ENCODE data around the gene HAAO. TPM values are rescaled to one million over a fixed set of nuclear protein-coding genes. Genes with fewer than 3 reads are reported as not detected.

HAAO gene
- total RNA-seq, 6 experiments from 2014 or later, result 60.7 to 187 (median 114) TPM

DNA sequence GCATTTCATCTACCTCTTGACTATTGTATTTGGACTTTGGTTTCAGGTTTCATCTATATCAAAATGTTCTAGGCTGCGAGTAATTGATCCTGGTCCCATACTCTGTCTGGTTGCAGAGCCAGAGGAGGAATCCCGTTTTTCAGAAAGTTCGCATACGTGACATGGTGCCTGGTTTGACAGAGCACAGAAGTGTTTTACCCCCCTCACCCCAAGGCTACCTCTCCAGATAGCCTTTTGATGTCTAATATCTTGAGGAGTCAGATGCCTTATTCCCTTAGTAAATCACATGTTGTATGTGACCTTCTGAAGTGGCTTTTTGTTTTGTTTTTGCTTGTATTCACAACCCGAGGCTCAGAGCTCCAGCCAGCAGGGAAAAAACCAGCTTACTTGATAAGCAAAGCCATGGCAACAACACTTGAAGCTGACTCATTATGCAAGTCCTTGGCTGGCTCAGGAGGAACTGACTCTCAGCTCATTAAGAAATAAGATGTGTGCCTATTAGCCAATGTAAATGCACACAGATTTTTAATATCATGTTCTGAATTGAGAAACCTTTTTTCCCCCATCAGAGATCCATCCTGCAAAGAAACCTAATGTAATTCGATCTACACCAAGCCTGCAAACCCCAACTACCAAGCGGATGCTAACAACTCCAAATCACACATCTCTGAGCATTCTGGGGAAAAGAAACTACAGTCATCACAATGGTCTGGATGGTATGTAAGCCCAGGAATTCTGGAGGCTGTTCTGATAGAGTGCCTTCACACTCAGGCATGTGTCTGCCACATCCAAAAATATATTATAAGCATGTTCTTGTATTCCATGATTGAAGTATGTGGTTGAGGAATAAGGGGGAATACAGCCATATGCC is 69.8 kb downstream of the HAAO start:
- Histone ChIP-seq H3K27me3 (no peaks in the 10 kb centered on the region), H3K9me3 (no peaks in the 10 kb centered on the region), H3K27ac (no peak overlapping the region), H3K36me3 (no peaks in the 10 kb centered on the region), H3K4me1 (no peaks in the 10 kb centered on the region), H3K4me3 (no peak overlapping the region)
- TF ChIP-seq POLR2A (IDR thresholded peaks at IDR 0.05), result no peak
- TF ChIP-seq, protein P1, sequence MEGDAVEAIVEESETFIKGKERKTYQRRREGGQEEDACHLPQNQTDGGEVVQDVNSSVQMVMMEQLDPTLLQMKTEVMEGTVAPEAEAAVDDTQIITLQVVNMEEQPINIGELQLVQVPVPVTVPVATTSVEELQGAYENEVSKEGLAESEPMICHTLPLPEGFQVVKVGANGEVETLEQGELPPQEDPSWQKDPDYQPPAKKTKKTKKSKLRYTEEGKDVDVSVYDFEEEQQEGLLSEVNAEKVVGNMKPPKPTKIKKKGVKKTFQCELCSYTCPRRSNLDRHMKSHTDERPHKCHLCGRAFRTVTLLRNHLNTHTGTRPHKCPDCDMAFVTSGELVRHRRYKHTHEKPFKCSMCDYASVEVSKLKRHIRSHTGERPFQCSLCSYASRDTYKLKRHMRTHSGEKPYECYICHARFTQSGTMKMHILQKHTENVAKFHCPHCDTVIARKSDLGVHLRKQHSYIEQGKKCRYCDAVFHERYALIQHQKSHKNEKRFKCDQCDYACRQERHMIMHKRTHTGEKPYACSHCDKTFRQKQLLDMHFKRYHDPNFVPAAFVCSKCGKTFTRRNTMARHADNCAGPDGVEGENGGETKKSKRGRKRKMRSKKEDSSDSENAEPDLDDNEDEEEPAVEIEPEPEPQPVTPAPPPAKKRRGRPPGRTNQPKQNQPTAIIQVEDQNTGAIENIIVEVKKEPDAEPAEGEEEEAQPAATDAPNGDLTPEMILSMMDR (IDR thresholded peaks at IDR 0.05), result no peak
- ATAC-seq (peak in 2 of 4 donors; percentile 43 to 46), DNase-seq (no peak)
- WGBS (ENCODE audit: insufficient coverage, low coverage, low lambda C conversion rate, missing lambda C conversion rate), result 74% methylated on average over 7 of the region's 7 CpGs
- intact Hi-C loops (cut with DNase I), result no loop called here

DNA sequence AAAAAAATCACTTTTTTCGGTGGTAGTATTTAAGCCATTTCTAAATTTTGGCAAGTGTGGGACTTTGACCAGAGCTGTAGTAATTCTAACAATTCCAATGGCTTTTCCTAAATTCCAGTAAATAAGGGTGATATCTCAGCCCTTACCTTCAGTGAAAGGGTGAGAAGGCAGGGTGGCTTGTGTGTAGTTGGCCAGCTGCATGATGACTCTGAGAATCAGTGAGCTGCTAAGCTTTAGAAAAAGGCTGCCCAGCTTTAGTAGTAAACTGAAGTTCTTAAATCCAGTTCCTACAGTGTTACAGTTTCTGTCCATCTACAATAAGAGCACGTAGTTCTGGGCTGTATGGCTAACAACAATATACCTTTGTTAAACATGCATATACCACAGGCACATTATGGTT is 70.5 kb downstream of the HAAO start:
- H3K4me1 ChIP-seq, result no peaks in the 10 kb centered on the region
- H3K36me3 ChIP-seq, result no peaks in the 10 kb centered on the region
- H3K4me3 ChIP-seq, result no peak overlapping the region
- H3K9me3 ChIP-seq, result no peaks in the 10 kb centered on the region
- ATAC-seq (no peak), DNase-seq (no peak)
- no peak overlapping the region for H3K27ac ChIP-seq
- no peaks in the 10 kb centered on the region for H3K27me3 ChIP-seq
- no peak for TF ChIP-seq POLR2A (IDR thresholded peaks at IDR 0.05)
- TF ChIP-seq, protein P1 (IDR thresholded peaks at IDR 0.05), result no peak
- WGBS (ENCODE audit: insufficient coverage, low coverage, low lambda C conversion rate, missing lambda C conversion rate), result 75% methylated on average over 2 of the region's 2 CpGs
- intact Hi-C loops (cut with DNase I), result no loop called here

Other genes with a start within 250 kb of the HAAO start
- 10 to 100 TPM in 4 of 6 experiments, 1 to 10 TPM in 2; 6.3 to 13.0 (median 11.4) TPM for gene MTA3, start 224.0 kb downstream of the HAAO start, total RNA-seq
- gene OXER1, start 28.4 kb downstream of the HAAO start, total RNA-seq, result 10 to 100 TPM in 3 of 6 experiments, 1 to 10 TPM in 3; 5.3 to 29.4 (median 10.7) TPM

Measured in right lobe of liver (tissue), 6 donors.